ENCODE results near the gene HSPB2.

Gene HSPB2

DNA sequence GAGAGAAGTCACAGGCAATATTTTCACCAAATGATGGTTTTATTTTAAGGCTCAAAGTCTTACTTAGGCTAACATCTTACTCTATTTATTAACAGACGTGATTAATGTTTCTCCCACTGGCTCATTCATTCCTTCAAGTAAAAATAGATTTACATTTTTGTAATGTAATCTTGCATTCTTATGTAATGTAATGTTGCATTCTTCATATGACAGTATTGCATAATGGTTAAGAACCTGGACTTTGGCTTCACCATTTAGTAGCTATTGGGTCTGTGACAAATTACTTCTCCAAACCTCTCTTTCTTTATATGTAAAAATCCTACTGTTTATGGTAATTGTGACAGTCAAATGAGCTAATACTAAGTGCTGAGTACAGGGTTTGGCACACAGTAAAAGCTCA is 21.3 kb downstream of the HSPB2 start:
- DNase-seq, result no peak

DNA sequence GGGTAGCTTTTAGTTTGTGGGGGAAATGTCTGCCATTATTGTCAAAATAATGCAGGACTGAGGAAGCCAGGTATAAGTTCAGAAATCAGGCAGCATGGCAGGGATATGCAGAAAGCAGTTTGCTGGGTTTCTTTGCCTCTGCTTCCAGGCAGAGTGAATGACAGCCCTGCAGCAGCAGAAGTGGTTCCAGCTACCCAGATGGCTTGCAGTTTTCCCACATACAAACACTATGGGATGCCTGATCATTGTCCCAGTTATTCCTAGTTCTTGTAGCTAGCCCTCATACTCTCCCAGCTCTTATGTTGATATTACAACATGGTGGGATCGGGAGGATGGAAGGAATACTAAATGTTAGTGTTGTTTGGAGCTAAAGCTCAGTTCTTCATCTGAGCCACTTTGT is 21.8 kb downstream of the HSPB2 start:
- Histone ChIP-seq H3K4me1 (peaks cover 8% of the 10 kb centered on the region), H3K27me3 (no peaks in the 10 kb centered on the region), H3K36me3 (no peaks in the 10 kb centered on the region), H3K9me3 (no peaks in the 10 kb centered on the region), H3K4me3 (ENCODE audit: low read depth, low read length) (no peak overlapping the region)
- no peak for DNase-seq
- TF ChIP-seq, protein P1, sequence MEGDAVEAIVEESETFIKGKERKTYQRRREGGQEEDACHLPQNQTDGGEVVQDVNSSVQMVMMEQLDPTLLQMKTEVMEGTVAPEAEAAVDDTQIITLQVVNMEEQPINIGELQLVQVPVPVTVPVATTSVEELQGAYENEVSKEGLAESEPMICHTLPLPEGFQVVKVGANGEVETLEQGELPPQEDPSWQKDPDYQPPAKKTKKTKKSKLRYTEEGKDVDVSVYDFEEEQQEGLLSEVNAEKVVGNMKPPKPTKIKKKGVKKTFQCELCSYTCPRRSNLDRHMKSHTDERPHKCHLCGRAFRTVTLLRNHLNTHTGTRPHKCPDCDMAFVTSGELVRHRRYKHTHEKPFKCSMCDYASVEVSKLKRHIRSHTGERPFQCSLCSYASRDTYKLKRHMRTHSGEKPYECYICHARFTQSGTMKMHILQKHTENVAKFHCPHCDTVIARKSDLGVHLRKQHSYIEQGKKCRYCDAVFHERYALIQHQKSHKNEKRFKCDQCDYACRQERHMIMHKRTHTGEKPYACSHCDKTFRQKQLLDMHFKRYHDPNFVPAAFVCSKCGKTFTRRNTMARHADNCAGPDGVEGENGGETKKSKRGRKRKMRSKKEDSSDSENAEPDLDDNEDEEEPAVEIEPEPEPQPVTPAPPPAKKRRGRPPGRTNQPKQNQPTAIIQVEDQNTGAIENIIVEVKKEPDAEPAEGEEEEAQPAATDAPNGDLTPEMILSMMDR (IDR thresholded peaks at IDR 0.05; ENCODE audit: low read depth, low read length), result no peak

More for the DNA sequence above, 21.3 kb downstream of the HSPB2 start:
- peaks cover 3% of the 10 kb centered on the region for H3K4me1 ChIP-seq
- TF ChIP-seq, protein P1 (IDR thresholded peaks at IDR 0.05; ENCODE audit: low read depth, low read length), result no peak
- H3K36me3 ChIP-seq, result no peaks in the 10 kb centered on the region
- H3K4me3 ChIP-seq (ENCODE audit: low read depth, low read length), result no peak overlapping the region
- no peaks in the 10 kb centered on the region for H3K9me3 ChIP-seq
- no peaks in the 10 kb centered on the region for H3K27me3 ChIP-seq

DNA sequence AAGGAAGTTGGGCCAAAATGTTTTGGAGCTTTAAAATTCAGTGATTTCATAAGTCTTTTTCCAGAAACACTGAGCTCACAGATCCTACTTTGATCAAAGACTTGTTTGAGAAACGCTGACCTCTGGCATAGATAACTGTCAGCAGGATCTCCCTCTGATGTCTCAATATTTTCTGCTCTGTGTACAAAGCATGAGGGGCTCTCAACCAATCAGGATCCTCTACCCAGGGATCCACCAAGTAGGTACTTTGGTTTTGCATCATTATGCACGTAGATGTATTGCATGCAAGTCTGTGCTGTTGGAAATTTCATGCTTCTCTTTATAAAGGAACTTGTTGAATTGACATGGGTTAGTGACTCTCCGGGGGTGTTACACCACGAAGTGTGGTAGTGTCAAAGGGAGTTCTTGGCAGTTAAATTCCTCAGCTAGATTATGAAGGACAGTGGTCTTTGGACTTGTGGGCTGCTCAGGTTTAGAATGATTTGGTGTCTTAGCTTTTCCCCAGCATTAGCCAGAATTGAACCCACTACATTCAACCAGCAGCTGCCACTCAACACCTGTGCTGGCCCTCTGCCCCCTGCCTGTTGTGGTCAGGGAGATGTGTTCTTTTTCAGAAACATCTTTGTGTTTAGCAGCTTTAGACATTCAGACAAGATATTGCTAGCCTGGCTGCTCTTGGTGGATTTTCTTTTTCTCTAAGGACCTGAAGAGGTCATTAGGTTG is 22.9 kb downstream of the HSPB2 start:
- DNase-seq, result no peak
- Histone ChIP-seq H3K36me3 (no peaks in the 10 kb centered on the region), H3K9me3 (no peaks in the 10 kb centered on the region), H3K4me1 (peaks cover 16% of the 10 kb centered on the region), H3K27me3 (no peaks in the 10 kb centered on the region), H3K4me3 (ENCODE audit: low read depth, low read length) (no peak overlapping the region)
- TF ChIP-seq, protein P1 (IDR thresholded peaks at IDR 0.05; ENCODE audit: low read depth, low read length), result no peak

DNA sequence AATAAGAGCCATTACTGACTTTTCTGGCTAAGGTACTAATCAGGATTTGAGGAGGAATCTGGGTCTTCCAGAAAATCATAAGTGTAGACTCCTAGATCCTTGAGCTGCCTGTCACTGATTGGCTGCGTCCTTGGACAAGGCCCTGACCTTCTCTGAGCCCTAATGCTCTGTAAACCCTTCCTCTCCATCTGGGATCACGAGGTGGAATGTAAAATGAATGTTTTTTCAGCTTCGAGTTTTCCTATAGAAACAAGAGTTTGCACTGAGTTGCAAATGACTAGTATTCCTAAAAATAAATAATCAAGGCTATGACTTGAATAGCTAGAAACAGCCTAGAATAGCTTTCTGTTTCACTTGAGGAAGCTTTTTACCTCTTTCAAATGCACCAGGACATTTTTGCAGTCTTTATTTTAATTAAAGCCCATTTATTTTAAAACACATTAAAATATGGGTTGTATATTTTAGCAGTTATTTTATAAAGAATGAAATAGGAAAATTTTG is 23.6 kb downstream of the HSPB2 start:
- peaks cover 20% of the 10 kb centered on the region for H3K4me1 ChIP-seq
- H3K9me3 ChIP-seq, result no peaks in the 10 kb centered on the region
- TF ChIP-seq, protein P1 (IDR thresholded peaks at IDR 0.05; ENCODE audit: low read depth, low read length), result no peak
- no peak for DNase-seq
- H3K36me3 ChIP-seq, result no peaks in the 10 kb centered on the region
- peak overlapping the region; percentile 79 for H3K4me3 ChIP-seq (ENCODE audit: low read depth, low read length)
- no peaks in the 10 kb centered on the region for H3K27me3 ChIP-seq

DNA sequence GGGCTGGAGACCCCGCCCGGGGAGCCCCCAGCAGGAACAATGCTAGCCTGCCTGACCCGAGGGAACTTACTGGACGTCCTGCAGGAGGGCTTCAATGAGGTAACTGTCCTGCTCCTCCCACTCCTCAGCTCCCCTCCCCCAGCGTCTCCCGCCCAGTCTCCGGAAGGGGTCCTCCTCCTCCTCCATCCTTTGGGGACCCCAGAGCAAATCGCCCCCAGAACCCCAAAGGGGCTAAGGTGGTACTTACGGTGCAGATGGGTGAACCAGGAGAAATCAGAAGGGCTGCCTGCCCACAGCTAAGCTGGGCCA is 24.9 kb downstream of the HSPB2 start:
- no peaks in the 10 kb centered on the region for H3K36me3 ChIP-seq
- TF ChIP-seq, protein P1 (IDR thresholded peaks at IDR 0.05; ENCODE audit: low read depth, low read length), result no peak
- no peaks in the 10 kb centered on the region for H3K27me3 ChIP-seq
- peaks cover 28% of the 10 kb centered on the region for H3K4me1 ChIP-seq
- H3K4me3 ChIP-seq (ENCODE audit: low read depth, low read length), result peak overlapping the region; percentile 79
- H3K9me3 ChIP-seq, result no peaks in the 10 kb centered on the region
- DNase-seq, result no peak

DNA sequence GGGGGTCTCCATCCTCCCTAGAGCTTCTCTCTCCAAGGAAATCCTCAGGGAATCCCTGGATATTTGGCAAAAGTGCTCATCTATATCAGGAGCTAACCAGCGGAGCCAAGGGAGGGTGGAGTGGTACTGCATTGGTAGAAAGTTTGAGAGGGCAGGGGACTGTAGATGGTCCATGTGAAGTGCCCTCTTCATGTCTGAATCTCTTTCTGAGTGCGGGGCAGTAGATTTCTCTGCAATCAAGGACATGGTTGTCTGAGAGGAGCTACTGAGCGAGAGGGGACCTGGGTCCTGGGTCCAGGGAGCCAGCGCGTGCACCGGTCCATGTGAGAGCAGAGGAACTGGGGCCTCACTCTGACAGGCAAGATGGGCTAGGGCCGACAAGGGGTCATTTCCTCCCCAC is 25.3 kb downstream of the HSPB2 start:
- Histone ChIP-seq H3K4me3 (ENCODE audit: low read depth, low read length) (peak overlapping the region; percentile 79), H3K9me3 (no peaks in the 10 kb centered on the region), H3K27me3 (no peaks in the 10 kb centered on the region), H3K4me1 (peaks cover 32% of the 10 kb centered on the region), H3K36me3 (no peaks in the 10 kb centered on the region)
- no peak for DNase-seq
- TF ChIP-seq, protein P1 (IDR thresholded peaks at IDR 0.05; ENCODE audit: low read depth, low read length), result no peak
